IMR-90 (cell line): ENCODE data around the gene FUT1. TPM values are rescaled to one million over a fixed set of nuclear protein-coding genes. Genes with fewer than 3 reads are reported as not detected.

ENCODE experiments used
- ATAC-seq: fragments of 200-7000 bp; cut with Tn5 transposase; 2 replicates; pipeline ENCODE4 v1.9.1; 2020; ENCODE audit warnings: low read depth, mild to moderate bottlenecking, moderate library complexity
- BruUV-seq: library from RNA; stranded (reverse); fragments of 400-500 nt; replicated peaks from 2 replicates; lab custom pipeline; 2021; lab: Mats Ljungman, UMichigan
- CTCF ChIA-PET: fragments of 300-600 bp; formaldehyde crosslinking; extraction: SDS; loops from one replicate; lab custom pipeline; 2021; ENCODE audit warnings: antibody characterized with exemption; lab: Yijun Ruan, JAX
- POLR2A ChIA-PET: fragments of 300-600 bp; sonication (Branson Sonifier 250); formaldehyde crosslinking; loops from one replicate; lab custom pipeline; 2022; ENCODE audit warnings: antibody characterized with exemption; ENCODE audit not compliant: unreplicated experiment; lab: Charles Lee
- DNase-seq: peaks from one replicate; pipeline ENCODE4 v3.0.0; 2013
- H2AFZ ChIP-seq: replicated peaks from 2 replicates; pipeline ENCODE3; 2013; ENCODE audit warnings: low read length, mild to moderate bottlenecking; ENCODE audit not compliant: poor library complexity
- H2AK5ac ChIP-seq: 2 replicates; pipeline ENCODE4 v1.6.1; 2013; ENCODE audit warnings: low read depth, low read length, inconsistent platforms
- H2AK9ac ChIP-seq: replicated peaks from 2 replicates; pipeline ENCODE3; 2013; ENCODE audit warnings: mild to moderate bottlenecking, low read depth, low read length, moderate library complexity; ENCODE audit not compliant: poor library complexity
- H2BK120ac ChIP-seq: 2 replicates; pipeline ENCODE4 v1.6.1; 2013; ENCODE audit warnings: low read depth, low read length, inconsistent platforms
- H2BK15ac ChIP-seq: 3 replicates; pipeline ENCODE4 v1.6.1; 2013; ENCODE audit warnings: low read depth, low read length, inconsistent platforms
- H2BK20ac ChIP-seq: 2 replicates; pipeline ENCODE4 v1.6.1; 2013; ENCODE audit warnings: low read depth, mild to moderate bottlenecking, inconsistent platforms, low read length, moderate library complexity
- H2BK5ac ChIP-seq: 2 replicates; pipeline ENCODE4 v1.6.1; 2013; ENCODE audit warnings: mild to moderate bottlenecking, low read depth, low read length, inconsistent platforms; ENCODE audit not compliant: poor library complexity, severe bottlenecking
- H3K14ac ChIP-seq: replicated peaks from 2 replicates; pipeline ENCODE4 v1.6.1; 2013; ENCODE audit warnings: low read depth, low read length, inconsistent platforms
- H3K18ac ChIP-seq: 2 replicates; pipeline ENCODE4 v1.6.1; 2013; ENCODE audit warnings: low read depth, low read length, control low read depth
- H3K23ac ChIP-seq: 2 replicates; pipeline ENCODE4 v1.6.1; 2013; ENCODE audit warnings: low read depth, low read length, inconsistent platforms
- H3K27ac ChIP-seq: 2 replicates; pipeline ENCODE4 v1.5.1; 2013; ENCODE audit warnings: mild to moderate bottlenecking, control low read depth, low read length; ENCODE audit not compliant: insufficient read depth
- H3K27me3 ChIP-seq: 2 replicates; pipeline ENCODE4 v1.6.1; 2013; ENCODE audit warnings: low read length; ENCODE audit not compliant: control insufficient read depth, insufficient read depth
- H3K36me3 ChIP-seq: 2 replicates; pipeline ENCODE4 v1.6.1; 2013; ENCODE audit warnings: low read length, mixed read lengths; ENCODE audit not compliant: control insufficient read depth, insufficient read depth
- H3K4ac ChIP-seq: 2 replicates; pipeline ENCODE4 v1.6.1; 2013; ENCODE audit warnings: low read depth, low read length, inconsistent platforms
- H3K4me1 ChIP-seq: 2 replicates; pipeline ENCODE4 v1.6.1; 2013; ENCODE audit warnings: low read length, mixed read lengths; ENCODE audit not compliant: control insufficient read depth, insufficient read depth
- H3K4me2 ChIP-seq: 2 replicates; pipeline ENCODE4 v1.6.1; 2013; ENCODE audit warnings: low read depth, mild to moderate bottlenecking, control low read depth, low read length, moderate library complexity
- H3K4me3 ChIP-seq: 2 replicates; pipeline ENCODE4 v1.5.1; 2013; ENCODE audit warnings: low read depth, mild to moderate bottlenecking, control low read depth, low read length, moderate library complexity; ENCODE audit not compliant: insufficient read depth
- H3K56ac ChIP-seq: 2 replicates; pipeline ENCODE4 v1.6.1; 2013; ENCODE audit warnings: low read length, inconsistent platforms; ENCODE audit not compliant: insufficient read depth; ENCODE audit errors: extremely low read depth
- H3K79me1 ChIP-seq, 2 experiments: 2 replicates each; pipeline ENCODE4 v1.6.1; 2013; ENCODE audit warnings: low read length in 2 of 2, inconsistent platforms in 1 of 2, low read depth in 1 of 2
- H3K9ac ChIP-seq: 2 replicates; pipeline ENCODE4 v1.6.1; 2013; ENCODE audit warnings: low read depth, low read length, control low read depth
- H3K9me1 ChIP-seq: 2 replicates; pipeline ENCODE4 v1.6.1; 2013; ENCODE audit warnings: low read length, inconsistent platforms; ENCODE audit not compliant: insufficient read depth
- H3K9me3 ChIP-seq: 2 replicates; pipeline ENCODE4 v1.6.1; 2013; ENCODE audit warnings: low read length; ENCODE audit not compliant: control insufficient read depth, insufficient read depth
- H4K20me1 ChIP-seq: 2 replicates; pipeline ENCODE4 v1.6.1; 2013; ENCODE audit warnings: low read length, inconsistent platforms; ENCODE audit not compliant: insufficient read depth
- H4K5ac ChIP-seq: 2 replicates; pipeline ENCODE4 v1.6.1; 2013; ENCODE audit warnings: mild to moderate bottlenecking, low read depth, low read length, control low read depth
- H4K8ac ChIP-seq, 2 experiments: 2 replicates each; pipeline ENCODE4 v1.6.1; 2013; ENCODE audit warnings: low read depth in 2 of 2, low read length in 2 of 2, control low read depth in 1 of 2, inconsistent platforms in 1 of 2
- H4K91ac ChIP-seq: 2 replicates; pipeline ENCODE4 v1.6.1; 2013; ENCODE audit warnings: low read depth, low read length, inconsistent platforms; ENCODE audit not compliant: insufficient read depth
- BHLHE40 ChIP-seq: fragments of 150-350 bp; IDR thresholded peaks from 2 replicates; pipeline ENCODE4 v1.6.1; 2016; ENCODE audit warnings: mild to moderate bottlenecking, low read depth, low read length
- CEBPB ChIP-seq: IDR thresholded peaks from 2 replicates; pipeline ENCODE4 v1.6.1; 2012; ENCODE audit warnings: low read depth, low read length, improper control_type of control experiment
- CHD1 ChIP-seq: IDR thresholded peaks from 2 replicates; pipeline ENCODE4 v1.6.1; 2012; ENCODE audit warnings: low read depth, low read length, improper control_type of control experiment
- FOS ChIP-seq: fragments of 150-350 bp; IDR thresholded peaks from 2 replicates; pipeline ENCODE4 v1.6.1; 2016; ENCODE audit warnings: low read depth, low read length
- MAFK ChIP-seq: IDR thresholded peaks from 2 replicates; pipeline ENCODE4 v1.6.1; 2012; ENCODE audit warnings: low read depth, low read length, improper control_type of control experiment
- MAZ ChIP-seq: IDR thresholded peaks from 2 replicates; pipeline ENCODE4 v1.6.1; 2012; ENCODE audit warnings: low read depth, mild to moderate bottlenecking, low read length, improper control_type of control experiment, moderate library complexity, borderline replicate concordance
- MXI1 ChIP-seq: IDR thresholded peaks from 2 replicates; pipeline ENCODE4 v1.6.1; 2012; ENCODE audit warnings: low read depth, mild to moderate bottlenecking, low read length, moderate library complexity, borderline replicate concordance
- NFE2L2 ChIP-seq: fragments of 150-350 bp; IDR thresholded peaks from 2 replicates; pipeline ENCODE4 v1.6.1; 2016; ENCODE audit warnings: low read depth, mild to moderate bottlenecking, low read length
- POLR2A ChIP-seq: IDR thresholded peaks from 2 replicates; pipeline ENCODE4 v1.6.1; 2012; ENCODE audit warnings: mild to moderate bottlenecking, low read depth, low read length
- RAD21 ChIP-seq: IDR thresholded peaks from 2 replicates; pipeline ENCODE4 v1.6.1; 2012; ENCODE audit warnings: low read length, improper control_type of control experiment
- RCOR1 ChIP-seq: IDR thresholded peaks from 2 replicates; pipeline ENCODE4 v1.6.1; 2012; ENCODE audit warnings: mild to moderate bottlenecking, low read length, improper control_type of control experiment; ENCODE audit not compliant: insufficient replicate concordance
- RFX5 ChIP-seq: IDR thresholded peaks from 2 replicates; pipeline ENCODE4 v1.8.0; 2012; ENCODE audit warnings: low read depth, mild to moderate bottlenecking, low read length, moderate library complexity
- SMC3 ChIP-seq: fragments of 150-350 bp; IDR thresholded peaks from 2 replicates; pipeline ENCODE4 v1.6.1; 2016; ENCODE audit warnings: low read depth, mild to moderate bottlenecking, antibody characterized with exemption, low read length, moderate library complexity
- WGBS, 2 experiments: methylation state at CpG; one replicate each; pipeline versions ENCODE4 v1.1.5 to v1.1.7; 2013; ENCODE audit warnings: missing lambda C conversion rate in 2 of 2; ENCODE audit not compliant: insufficient read length in 1 of 2; ENCODE audit errors: extremely low coverage in 2 of 2; 5-methylcytosine and 5-hydroxymethylcytosine counted together
- dilution Hi-C: fragments of 300-500 bp; cut with HindIII; formaldehyde crosslinking; loops from one replicate; pipeline ENCODE4 v1.14.3; 2018; ENCODE audit warnings: low sequenced_read_pairs; ENCODE audit not compliant: unreplicated experiment
- in situ Hi-C: fragments of 300-500 bp; cut with MboI; formaldehyde crosslinking; loops from 3 replicates; pipeline ENCODE4 v1.14.3; 2019; ENCODE audit warnings: low sequenced_read_pairs, inconsistent platforms, mixed read lengths
- intact Hi-C: fragments of 100-400 bp; cut with micrococcal nuclease; formaldehyde crosslinking; loops from 2 replicates; pipeline ENCODE4 v1.10.0; 2022
- polyA plus RNA-seq, 3 experiments: library from polyadenylated mRNA; depleted of rRNA; stranded (reverse); fragments of >200 nt; gene quantifications; 2 replicates each; pipeline ENCODE4 v1.2.3, GENCODE V29; 2012; ENCODE audit warnings: low replicate concordance in 1 of 3
- total RNA-seq: library from RNA; depleted of rRNA; stranded (reverse); fragments of >200 nt; gene quantifications from 2 replicates; pipeline ENCODE4 v1.2.3, GENCODE V29; 2012
- TF ChIP-seq, protein P1 (sequence below): conservative IDR thresholded peaks from 2 replicates; pipeline ENCODE4 v1.5.1; 2012; ENCODE audit warnings: mild to moderate bottlenecking, low read depth, low read length, improper control_type of control experiment
- TF ChIP-seq, protein P2 (sequence below): fragments of 150-350 bp; IDR thresholded peaks from 2 replicates; pipeline ENCODE4 v1.6.1; 2017; ENCODE audit warnings: mild to moderate bottlenecking, antibody characterized with exemption, low read length, low read depth
- TF ChIP-seq, protein P3 (sequence below): fragments of 150-350 bp; IDR thresholded peaks from 2 replicates; pipeline ENCODE4 v1.6.1; 2016; ENCODE audit warnings: low read depth, mild to moderate bottlenecking, low read length, moderate library complexity, borderline replicate concordance

Gene FUT1
- total and polyA plus RNA-seq, 2 of the 4 experiments (the other 2 are of a cell fraction), result 0.09 to 0.18 TPM

GRCh38 chr19:48798937-48799336 lies 46.5 kb upstream of the FUT1 start:
- no peak overlapping the region for H3K9ac ChIP-seq
- no peaks in the 10 kb centered on the region for H3K9me3 ChIP-seq
- H2BK15ac ChIP-seq, result no peak overlapping the region
- no peaks in the 10 kb centered on the region; a peak in 1 of 4 replicates for H3K79me1 ChIP-seq
- H2BK5ac ChIP-seq, result no peak overlapping the region
- intact Hi-C loops, result no loop called here
- no peak overlapping the region for H3K4me3 ChIP-seq
- ChIA-PET CTCF (no interaction called here), POLR2A (interaction anchor here (1.1 kb wide), 1 partner anchor 12 kb away, joined by 3 read pairs; the partner anchor contains the start of gene BCAT2)
- H3K23ac ChIP-seq, result no peak overlapping the region
- 0 out of 2 replicates have a peak, but pooled peaks cover 2% of the 10 kb centered on the region for H4K20me1 ChIP-seq
- no peak for TF ChIP-seq MAZ
- TF ChIP-seq MXI1, result no peak
- TF ChIP-seq RCOR1, result no peak
- no peak for TF ChIP-seq FOS
- no peak for TF ChIP-seq MAFK
- TF ChIP-seq RFX5, result no peak
- TF ChIP-seq, protein P1, sequence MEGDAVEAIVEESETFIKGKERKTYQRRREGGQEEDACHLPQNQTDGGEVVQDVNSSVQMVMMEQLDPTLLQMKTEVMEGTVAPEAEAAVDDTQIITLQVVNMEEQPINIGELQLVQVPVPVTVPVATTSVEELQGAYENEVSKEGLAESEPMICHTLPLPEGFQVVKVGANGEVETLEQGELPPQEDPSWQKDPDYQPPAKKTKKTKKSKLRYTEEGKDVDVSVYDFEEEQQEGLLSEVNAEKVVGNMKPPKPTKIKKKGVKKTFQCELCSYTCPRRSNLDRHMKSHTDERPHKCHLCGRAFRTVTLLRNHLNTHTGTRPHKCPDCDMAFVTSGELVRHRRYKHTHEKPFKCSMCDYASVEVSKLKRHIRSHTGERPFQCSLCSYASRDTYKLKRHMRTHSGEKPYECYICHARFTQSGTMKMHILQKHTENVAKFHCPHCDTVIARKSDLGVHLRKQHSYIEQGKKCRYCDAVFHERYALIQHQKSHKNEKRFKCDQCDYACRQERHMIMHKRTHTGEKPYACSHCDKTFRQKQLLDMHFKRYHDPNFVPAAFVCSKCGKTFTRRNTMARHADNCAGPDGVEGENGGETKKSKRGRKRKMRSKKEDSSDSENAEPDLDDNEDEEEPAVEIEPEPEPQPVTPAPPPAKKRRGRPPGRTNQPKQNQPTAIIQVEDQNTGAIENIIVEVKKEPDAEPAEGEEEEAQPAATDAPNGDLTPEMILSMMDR, result no peak
- TF ChIP-seq SMC3, result no peak
- TF ChIP-seq CHD1, result no peak
- TF ChIP-seq RAD21, result no peak
- no peak for TF ChIP-seq NFE2L2
- TF ChIP-seq, protein P2, sequence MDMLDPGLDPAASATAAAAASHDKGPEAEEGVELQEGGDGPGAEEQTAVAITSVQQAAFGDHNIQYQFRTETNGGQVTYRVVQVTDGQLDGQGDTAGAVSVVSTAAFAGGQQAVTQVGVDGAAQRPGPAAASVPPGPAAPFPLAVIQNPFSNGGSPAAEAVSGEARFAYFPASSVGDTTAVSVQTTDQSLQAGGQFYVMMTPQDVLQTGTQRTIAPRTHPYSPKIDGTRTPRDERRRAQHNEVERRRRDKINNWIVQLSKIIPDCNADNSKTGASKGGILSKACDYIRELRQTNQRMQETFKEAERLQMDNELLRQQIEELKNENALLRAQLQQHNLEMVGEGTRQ, result no peak
- no peak for TF ChIP-seq POLR2A
- no peak for TF ChIP-seq BHLHE40
- TF ChIP-seq CEBPB, result no peak
- TF ChIP-seq, protein P3, sequence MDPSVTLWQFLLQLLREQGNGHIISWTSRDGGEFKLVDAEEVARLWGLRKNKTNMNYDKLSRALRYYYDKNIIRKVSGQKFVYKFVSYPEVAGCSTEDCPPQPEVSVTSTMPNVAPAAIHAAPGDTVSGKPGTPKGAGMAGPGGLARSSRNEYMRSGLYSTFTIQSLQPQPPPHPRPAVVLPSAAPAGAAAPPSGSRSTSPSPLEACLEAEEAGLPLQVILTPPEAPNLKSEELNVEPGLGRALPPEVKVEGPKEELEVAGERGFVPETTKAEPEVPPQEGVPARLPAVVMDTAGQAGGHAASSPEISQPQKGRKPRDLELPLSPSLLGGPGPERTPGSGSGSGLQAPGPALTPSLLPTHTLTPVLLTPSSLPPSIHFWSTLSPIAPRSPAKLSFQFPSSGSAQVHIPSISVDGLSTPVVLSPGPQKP, result no peak
- no peaks in the 10 kb centered on the region for H3K27me3 ChIP-seq
- WGBS, 2 experiments, result 80% methylated on average over 1 of the region's 6 CpGs; no CpG with 5 or more reads in 1 of the 2 experiments
- H3K4me2 ChIP-seq, result no peak overlapping the region
- no peak overlapping the region for H2BK20ac ChIP-seq
- no peak overlapping the region for H4K5ac ChIP-seq
- H2AFZ ChIP-seq, result peak overlapping the region; percentile 58
- peaks cover 10% of the 10 kb centered on the region for H3K4me1 ChIP-seq
- H3K56ac ChIP-seq, result no peak overlapping the region
- H4K91ac ChIP-seq, result no peak overlapping the region
- no peak overlapping the region for H3K27ac ChIP-seq
- in situ Hi-C loops, result no loop called here
- H3K18ac ChIP-seq, result no peak overlapping the region
- ATAC-seq, result no peak
- H2BK120ac ChIP-seq, result no peak overlapping the region
- 0 out of 2 replicates have a peak overlapping the region, but pooled peaks have one; percentile 11 for H3K14ac ChIP-seq
- H2AK9ac ChIP-seq, result peak overlapping the region; percentile 37
- DNase-seq, result peak; percentile 14
- dilution Hi-C loops, result no loop called here
- no peaks in the 10 kb centered on the region for H3K36me3 ChIP-seq
- no peak overlapping the region for H4K8ac ChIP-seq
- no peaks in the 10 kb centered on the region for H3K9me1 ChIP-seq
- no peak overlapping the region for H2AK5ac ChIP-seq
- BruUV-seq, result no TSS peak
- no peak overlapping the region for H3K4ac ChIP-seq
